Stimulated activated CD4-positive, alpha-beta T cell treated with anti-CD3 and anti-CD28 coated beads, Interleukin-1b, Interleukin-23, amount 100 ng/mL, for 1 hour (primary cell): ENCODE results near the gene KLK13.

ENCODE experiments used
- DNase-seq, 2 donors: peaks; one replicate each; pipeline ENCODE4 v3.0.0-alpha.2; 2020; ENCODE audit warnings: low read depth in 2 of 2

The KLK13 gene

GRCh38 chr19:51091895-51092873, 27.3 kb upstream of the KLK13 start:
- DNase-seq: no peak

GRCh38 chr19:51091126-51091525, 26.2 kb upstream of the KLK13 start:
- no peak for DNase-seq

GRCh38 chr19:51090471-51090870, 25.6 kb upstream of the KLK13 start:
- DNase-seq: no peak

GRCh38 chr19:51089786-51090185, 24.9 kb upstream of the KLK13 start:
- no peak for DNase-seq

- no peak for DNase-seq
Measured at GRCh38 chr19:51086153-51086850, 21.4 kb upstream of the KLK13 start.

GRCh38 chr19:51084505-51084904, 19.6 kb upstream of the KLK13 start:
- DNase-seq: no peak

- DNase-seq: no peak
Measured at GRCh38 chr19:51083783-51084182, 18.9 kb upstream of the KLK13 start.

- no peak for DNase-seq
Measured at GRCh38 chr19:51083181-51083580, 18.3 kb upstream of the KLK13 start.

- no peak for DNase-seq
Measured at GRCh38 chr19:51082611-51083010, 17.7 kb upstream of the KLK13 start, which contains the start of gene KLK14. KLK14 (minus strand) TSS chr19:51082887; CDS start chr19:51082614, 273 bp downstream.

GRCh38 chr19:51081476-51081875, 16.6 kb upstream of the KLK13 start:
- DNase-seq: no peak

GRCh38 chr19:51079481-51080110, 14.7 kb upstream of the KLK13 start:
- no peak for DNase-seq

- DNase-seq: no peak
Measured at GRCh38 chr19:51078731-51079130, 13.8 kb upstream of the KLK13 start.

- no peak for DNase-seq
Measured at GRCh38 chr19:51078104-51078503, 13.2 kb upstream of the KLK13 start.

- DNase-seq: no peak
Measured at GRCh38 chr19:51076631-51077213, 11.8 kb upstream of the KLK13 start.

GRCh38 chr19:51075998-51076397, 11.1 kb upstream of the KLK13 start:
- no peak for DNase-seq

GRCh38 chr19:51071095-51071405, 6.2 kb upstream of the KLK13 start:
- DNase-seq: no peak

GRCh38 chr19:51070334-51071094, 5.6 kb upstream of the KLK13 start:
- DNase-seq: no peak

- DNase-seq: no peak
Measured at GRCh38 chr19:51066393-51067186, 1.7 kb upstream of the KLK13 start.

GRCh38 chr19:51065221-51065960, 499 bp upstream of the KLK13 start:
- DNase-seq: no peak

- DNase-seq: no peak
Measured at GRCh38 chr19:51063664-51064063, 1.2 kb downstream of the KLK13 start.
